ENCODE results near the gene MITF.

The MITF gene

DNA sequence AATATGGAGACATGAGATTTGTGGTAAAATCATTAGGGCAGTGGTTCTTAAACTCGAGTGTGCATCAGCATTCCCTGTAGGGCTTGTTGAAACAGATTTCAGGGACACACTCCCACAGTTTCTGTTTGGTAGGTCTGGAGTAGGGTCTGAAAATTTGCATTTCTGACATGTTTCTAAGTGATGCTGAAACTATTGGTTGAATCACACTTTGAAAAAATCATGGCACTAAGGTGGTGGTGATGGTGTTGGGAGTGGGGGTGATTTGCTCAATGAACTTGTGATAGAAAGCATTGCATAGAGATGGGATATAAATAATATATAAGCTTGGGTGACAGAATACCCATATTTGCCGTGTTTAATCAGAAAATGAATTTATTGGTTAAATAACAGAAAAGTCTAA, 11.3 kb downstream of the MITF start:
- DNase-seq (ENCODE audit: low read depth, low spot score): no peak
- H3K4me3 ChIP-seq (ENCODE audit: low read length): no peak overlapping the region

DNA sequence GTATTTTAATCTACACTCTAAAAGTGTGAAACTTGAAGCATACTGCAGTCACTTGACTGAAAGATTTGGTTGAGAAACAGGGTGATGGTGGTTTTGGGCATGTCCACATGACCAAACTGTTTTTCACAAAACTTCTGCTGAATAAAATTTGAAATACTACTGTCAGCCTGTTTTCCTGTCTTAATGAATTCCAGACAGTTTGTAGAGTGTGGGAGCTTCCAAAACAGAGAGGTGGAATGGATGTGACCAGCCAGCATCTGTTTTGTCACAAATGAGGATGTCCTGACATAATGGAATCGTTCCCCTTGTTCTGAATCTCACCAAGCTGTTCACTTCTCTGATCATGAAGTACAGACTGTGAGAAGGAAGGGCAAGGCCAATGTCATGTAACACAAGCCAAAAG, 11.8 kb downstream of the MITF start:
- no peak overlapping the region for H3K4me3 ChIP-seq (ENCODE audit: low read length)
- DNase-seq (ENCODE audit: low read depth, low spot score): no peak

DNA sequence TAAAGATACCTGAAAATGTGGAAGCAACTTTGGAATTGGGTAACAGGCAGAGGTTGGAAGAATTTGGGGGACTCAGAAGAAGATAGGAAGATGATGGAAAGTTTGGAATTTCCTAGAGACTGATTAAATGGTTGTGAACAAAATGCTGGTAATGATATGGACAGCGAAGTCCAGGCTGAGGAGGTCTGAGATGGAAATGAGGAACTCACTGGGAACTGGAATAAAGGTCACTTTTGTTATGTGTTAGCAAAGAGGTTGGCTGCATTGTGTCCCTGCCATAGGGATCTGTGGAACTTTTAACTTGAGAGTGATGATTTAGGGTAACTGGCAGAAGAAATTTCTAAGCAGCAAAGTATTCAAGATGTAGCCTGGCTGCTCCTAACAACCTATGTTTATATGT, 13.0 kb downstream of the MITF start:
- no peak for DNase-seq (ENCODE audit: low read depth, low spot score)
- H3K4me3 ChIP-seq (ENCODE audit: low read length): no peak overlapping the region

DNA sequence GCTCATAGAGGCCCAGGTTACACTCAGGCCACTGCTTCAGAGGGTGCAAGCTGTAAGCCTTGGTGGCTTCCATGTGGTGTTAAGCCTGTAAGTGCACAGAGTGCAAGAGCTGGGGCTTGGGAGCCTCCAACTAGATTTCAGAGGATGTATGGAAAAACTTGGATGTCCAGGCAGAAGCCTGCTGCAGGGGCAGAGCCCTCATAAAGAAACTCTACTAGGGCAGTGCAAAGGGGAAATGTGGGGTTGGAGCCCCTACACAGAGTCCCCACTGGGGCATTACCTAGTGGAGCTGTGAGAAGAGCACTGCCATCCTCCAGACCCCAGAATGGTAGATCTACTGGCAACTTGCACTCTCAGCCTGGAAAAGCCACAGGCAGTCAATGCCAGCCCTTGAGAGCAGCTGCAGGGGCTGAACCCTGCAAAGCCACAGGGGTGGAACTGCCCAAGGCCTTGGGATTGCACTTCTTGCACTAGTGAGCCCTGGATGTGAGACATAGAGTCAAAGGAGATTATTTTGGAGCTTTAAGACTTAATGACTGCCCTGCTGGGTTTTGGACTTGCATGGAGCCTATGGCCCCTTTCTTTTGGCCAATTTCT, 14.0 kb downstream of the MITF start:
- no peak overlapping the region for H3K4me3 ChIP-seq (ENCODE audit: low read length)
- DNase-seq (ENCODE audit: low read depth, low spot score): no peak

DNA sequence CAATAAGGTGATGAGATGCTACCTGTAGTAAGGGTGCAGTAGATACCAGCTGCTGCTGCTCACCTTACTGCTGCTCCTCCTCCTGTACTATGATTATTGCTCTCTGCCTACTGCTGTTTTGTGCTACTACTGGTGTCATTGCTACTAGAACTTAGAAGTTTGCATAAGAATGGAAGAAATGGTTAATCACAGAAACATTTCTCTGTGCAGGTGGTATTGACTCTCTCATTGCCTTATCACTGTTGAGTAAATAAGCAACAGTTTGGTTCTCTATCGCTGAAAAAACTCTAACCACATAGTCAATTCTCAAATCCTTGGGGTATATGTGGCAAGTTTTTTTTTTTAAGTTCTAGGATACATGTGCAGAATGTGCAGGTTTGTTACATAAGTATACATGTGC, 16.5 kb downstream of the MITF start:
- no peak overlapping the region for H3K4me3 ChIP-seq (ENCODE audit: low read length)
- DNase-seq (ENCODE audit: low read depth, low spot score): no peak

DNA sequence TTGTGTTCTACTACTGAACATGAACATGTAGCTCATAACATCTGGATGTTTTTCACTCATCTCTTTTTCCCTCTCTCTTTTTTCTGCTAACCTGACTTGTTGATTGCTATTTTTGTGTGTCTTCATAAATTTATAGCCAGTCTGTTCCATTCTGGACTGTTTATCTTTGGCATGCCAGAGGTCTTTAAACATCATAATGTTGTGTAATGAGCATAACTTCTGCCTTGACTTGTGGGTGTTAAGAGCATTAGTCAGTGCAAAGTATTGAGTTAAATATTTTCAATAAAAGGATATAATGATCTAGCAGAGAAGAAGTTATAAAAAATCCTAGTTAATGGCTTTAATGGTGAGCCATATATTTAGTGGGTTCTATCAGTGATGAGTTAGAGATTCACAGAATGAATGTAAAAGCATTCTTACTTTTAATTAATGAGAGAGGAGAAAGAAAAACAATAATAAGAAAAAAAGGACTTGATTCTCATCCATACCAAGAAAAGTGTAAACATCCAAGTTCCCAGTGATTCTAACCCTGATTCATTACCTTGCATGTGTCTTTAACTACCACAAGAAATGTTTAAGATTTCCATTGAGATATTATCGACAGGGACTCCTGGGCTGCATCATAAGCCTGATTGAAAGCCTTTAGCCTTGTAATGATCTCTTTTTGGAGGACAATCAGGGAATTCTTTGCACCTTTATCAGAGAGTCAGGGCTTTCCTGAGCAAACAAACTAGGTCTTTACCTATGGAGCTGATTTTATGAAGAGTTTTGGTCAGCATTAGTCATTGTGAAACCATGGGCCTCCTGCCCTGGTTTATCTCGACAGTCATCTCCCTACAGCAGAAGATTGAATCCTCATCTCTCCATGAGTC, 22.9 kb downstream of the MITF start:
- no peak for DNase-seq (ENCODE audit: low read depth, low spot score)
- no peak overlapping the region for H3K4me3 ChIP-seq (ENCODE audit: low read length)

DNA sequence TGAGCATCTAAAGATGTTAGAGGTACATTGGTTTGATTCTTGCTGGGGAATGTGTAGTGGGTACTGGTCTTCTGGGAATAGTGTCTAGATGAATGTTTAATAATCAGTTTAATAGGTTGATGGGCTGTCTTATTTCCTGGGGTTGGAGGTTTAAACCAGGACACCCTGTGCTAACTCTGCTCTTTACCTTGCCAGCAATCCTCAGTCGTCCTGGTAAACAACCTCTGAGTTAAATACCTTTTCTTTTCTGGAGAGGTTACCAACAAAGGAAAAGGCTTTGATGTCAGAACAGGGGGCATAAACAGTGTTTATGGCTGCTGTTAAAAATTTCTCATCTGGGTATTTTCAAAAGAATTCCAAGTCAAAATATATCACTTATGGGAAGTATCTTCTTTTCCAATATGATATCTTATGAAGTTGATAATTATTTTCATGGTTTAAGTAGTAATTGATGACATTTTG, 23.5 kb downstream of the MITF start:
- H3K4me3 ChIP-seq (ENCODE audit: low read length): no peak overlapping the region
- no peak for DNase-seq (ENCODE audit: low read depth, low spot score)

DNA sequence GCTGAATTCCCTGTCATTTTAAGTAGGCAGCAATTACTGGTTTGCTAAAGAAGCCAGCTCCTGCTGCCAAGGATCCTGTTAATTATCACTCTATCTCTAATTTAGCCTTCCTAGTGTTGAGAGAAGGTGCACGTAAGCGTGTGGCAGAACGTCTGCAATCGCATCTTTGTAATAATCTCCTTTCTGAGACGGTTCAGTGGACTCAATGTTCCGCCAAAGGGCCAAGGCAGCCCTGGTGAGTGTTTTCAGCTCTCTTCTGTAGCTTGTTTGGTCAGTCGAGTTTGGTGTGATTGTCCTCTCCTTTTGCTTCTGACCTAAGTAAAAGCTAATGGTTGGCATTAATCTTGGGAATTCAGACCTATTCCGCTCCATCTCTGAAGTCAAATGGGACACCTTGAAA, 24.2 kb downstream of the MITF start:
- DNase-seq (ENCODE audit: low read depth, low spot score): no peak
- no peak overlapping the region for H3K4me3 ChIP-seq (ENCODE audit: low read length)

DNA sequence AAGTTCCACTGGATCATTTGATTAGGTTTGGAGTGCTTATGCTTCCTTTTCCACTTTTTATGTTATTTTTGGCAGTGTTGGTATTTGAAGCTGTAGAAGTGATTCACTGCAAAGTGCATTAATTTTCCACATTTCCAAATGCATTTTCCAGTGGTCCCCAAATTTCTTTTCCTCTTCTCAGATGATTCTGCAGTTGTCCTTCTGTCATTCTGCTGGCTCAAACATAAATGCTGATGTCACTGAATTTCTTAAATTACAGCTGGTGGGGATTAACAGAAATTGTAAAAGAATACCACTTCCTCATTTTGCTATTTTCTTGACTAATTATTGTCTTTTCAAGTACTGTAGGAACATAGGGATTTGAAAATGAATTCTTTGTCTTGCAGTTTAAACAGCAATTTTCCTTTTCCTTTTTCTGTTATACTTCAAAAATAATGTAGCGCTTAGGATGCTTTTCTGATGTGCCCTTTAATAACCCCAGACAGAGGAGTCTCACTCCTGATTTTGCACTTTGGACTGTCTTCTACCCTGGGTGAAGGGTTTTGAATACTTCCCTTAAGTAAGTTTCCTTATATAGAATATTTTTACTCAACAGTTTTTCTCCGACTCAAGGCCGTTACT, 25.0 kb downstream of the MITF start:
- DNase-seq (ENCODE audit: low read depth, low spot score): no peak
- H3K4me3 ChIP-seq (ENCODE audit: low read length): no peak overlapping the region

DNA sequence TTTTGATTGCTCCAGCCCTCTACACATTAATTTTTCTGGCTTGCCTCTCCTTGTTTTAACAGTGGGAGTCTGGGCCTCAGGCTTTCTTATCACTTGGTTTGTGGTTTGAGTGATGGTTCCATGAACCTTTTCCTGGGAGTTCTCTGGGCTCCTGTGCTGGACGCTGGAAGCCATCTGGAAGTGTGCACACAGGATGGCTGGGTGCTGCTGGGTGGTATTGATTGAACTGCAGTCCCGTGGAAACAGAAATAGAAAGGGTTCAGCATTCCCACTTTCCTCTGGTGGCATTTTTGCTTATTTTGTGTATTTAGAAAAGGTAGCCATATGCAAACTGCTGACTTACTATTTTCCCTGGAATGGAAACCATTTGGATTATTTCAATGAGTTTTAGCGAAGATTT, 25.6 kb downstream of the MITF start:
- no peak overlapping the region for H3K4me3 ChIP-seq (ENCODE audit: low read length)
- DNase-seq (ENCODE audit: low read depth, low spot score): no peak

DNA sequence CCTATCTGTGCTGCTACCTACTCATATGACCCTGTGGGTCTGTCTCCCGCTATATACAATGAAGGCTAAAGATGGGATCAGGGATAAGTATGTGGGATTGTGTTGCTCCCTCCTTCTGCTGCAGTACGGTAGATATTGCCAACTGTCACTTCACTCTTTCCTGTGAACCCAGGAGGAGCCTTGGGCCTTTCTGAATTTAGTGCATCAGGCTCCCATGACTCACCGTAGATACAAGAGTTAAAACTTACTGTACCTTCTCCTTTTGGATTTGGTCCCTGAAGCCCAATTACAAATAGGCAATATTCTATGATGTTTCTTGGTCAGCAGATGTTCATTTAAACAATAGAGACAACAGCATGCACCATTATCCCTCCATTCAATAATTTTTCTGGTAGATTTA, 27.4 kb downstream of the MITF start:
- DNase-seq (ENCODE audit: low read depth, low spot score): no peak
- H3K4me3 ChIP-seq (ENCODE audit: low read length): no peak overlapping the region

DNA sequence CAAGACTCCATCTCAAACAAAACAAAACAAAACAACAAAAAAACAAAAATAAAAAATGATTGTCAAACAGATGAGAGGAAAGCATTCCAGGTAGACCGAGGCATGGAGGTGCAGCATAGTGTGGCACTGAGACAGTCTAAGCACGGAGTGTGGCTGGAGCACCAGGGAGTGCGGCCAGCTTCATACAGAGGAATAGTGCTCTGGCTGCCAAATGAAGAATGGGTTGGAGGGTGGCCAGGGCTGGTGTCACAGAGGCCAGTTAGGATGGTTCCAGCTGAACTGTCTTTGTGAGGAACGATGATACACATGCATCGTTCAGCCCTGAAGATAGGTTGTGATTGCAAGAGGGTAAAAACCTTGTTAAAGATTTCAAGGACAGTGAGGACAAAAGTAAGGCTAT, 28.3 kb downstream of the MITF start:
- DNase-seq (ENCODE audit: low read depth, low spot score): no peak
- no peak overlapping the region for H3K4me3 ChIP-seq (ENCODE audit: low read length)

DNA sequence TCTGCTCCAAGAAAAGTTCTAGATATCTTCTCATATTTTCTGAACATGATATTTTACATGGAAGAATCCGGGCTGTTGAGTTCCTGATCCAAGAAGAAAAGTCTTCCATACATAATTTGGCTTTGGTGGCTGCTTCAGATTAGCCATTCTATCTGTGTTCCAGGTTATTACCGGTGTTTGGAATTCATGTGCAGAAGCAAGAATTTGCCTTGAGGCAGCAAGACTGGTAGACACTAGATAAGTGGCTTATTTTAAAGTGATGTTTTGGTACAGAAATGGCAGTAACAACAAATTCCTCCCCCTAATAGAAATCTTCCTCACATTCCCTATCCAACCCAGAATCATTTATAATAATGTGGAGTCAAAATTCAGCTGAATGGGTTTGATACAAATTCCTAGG, 29.2 kb downstream of the MITF start:
- H3K4me3 ChIP-seq (ENCODE audit: low read length): no peak overlapping the region
- no peak for DNase-seq (ENCODE audit: low read depth, low spot score)

DNA sequence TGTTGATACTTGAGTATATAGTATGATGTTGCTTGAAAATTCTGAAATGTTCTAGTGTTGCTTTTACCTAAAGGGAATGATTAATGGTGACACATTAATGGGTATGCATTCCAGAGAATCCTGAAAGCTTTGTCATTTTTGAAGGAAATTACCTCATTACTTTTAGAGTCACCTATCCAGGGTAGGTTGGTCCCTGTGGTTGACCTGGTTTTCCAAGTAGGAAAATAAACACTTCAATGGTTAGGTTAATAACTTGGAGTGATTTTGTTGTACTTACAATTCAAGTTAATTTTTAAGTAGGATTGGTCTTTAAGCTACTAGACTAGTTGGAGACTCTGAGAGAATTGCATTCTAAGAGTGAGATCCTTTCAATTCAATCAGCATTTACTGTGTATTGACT, 31.0 kb downstream of the MITF start:
- no peak overlapping the region for H3K4me3 ChIP-seq (ENCODE audit: low read length)
- no peak for DNase-seq (ENCODE audit: low read depth, low spot score)

DNA sequence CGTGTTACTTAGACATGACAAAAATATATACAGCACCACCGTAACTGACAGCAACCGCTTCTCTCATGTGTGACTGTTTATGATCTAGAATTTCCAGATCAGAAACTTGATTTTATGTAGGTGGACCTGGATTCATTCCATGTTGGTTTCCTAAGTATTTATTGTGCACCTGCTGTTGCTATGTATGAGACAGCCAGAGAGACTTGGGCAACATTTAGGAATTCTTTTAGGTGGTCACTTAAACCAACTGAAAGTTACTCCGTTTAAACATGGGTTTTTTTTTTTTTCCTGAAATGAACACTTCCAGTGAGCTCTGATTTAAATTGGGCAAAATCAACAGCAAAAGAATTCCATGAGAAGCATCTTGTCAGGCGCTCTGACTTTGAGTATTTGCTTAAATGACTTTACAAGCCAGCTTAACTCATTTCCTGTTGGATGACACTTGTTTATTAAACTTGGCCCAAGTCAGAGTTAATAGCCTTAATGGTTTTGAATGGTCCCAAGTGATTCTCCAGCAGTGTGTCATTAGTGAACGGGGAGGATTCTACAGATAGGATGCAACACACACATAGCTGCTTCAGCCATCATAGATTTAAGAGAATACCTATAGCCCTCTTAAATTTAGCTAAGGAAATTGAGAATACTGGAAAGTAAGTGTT, 31.8 kb downstream of the MITF start:
- DNase-seq (ENCODE audit: low read depth, low spot score): no peak
- no peak overlapping the region for H3K4me3 ChIP-seq (ENCODE audit: low read length)

DNA sequence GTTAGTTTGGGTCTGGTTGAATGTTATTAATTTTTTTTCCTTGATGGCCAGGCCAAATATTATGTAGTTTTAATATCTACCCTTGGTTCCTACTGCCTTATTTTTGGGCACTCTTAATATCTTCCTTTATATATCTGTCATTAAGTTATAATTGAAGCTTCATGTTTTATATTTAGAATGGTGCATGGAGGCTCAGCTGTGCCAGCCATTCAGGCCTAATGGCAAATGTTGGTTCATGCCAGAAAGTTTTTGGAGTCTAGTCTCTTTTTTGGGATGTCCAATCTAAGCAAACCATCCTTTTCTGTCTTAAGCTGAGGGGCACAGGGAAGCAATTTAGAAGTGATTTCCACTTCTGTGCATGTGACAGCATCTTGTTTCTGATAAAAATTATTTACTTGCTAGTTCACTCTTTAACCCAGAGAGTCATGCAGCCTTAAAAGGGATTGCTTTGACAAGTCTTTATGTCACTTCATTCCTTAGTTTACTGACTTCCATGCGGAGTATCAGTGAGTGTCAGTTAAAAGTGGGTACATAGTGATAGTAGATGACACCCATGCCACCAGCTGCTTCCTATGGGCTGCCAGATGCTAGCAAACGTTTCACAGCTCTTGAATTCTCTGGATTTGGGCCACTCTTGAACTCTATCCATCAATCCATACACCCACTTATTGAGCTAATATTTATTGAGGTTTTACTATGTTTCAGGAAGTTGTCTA, 33.0 kb downstream of the MITF start:
- H3K4me3 ChIP-seq (ENCODE audit: low read length): no peak overlapping the region
- DNase-seq (ENCODE audit: low read depth, low spot score): no peak

DNA sequence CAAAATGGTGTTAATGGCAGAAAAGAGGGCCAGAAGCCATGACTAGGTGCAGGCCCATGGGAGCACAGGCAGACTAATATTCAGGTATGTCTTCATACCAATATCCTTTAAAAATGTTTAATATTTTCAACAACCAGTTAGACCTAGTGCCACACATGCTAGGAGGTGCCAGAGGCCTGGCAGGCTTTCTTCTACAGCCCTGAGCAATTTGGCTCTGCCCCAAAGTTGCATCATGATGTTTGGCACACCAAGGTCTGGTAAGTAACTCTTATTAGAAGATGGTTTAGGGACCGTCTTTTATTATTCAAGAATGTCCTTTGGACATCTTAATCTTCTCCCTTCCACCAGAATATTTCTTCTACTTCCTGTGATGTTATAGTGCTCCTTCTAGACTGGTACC, 34.8 kb downstream of the MITF start:
- no peak for DNase-seq (ENCODE audit: low read depth, low spot score)
- H3K4me3 ChIP-seq (ENCODE audit: low read length): no peak overlapping the region

DNA sequence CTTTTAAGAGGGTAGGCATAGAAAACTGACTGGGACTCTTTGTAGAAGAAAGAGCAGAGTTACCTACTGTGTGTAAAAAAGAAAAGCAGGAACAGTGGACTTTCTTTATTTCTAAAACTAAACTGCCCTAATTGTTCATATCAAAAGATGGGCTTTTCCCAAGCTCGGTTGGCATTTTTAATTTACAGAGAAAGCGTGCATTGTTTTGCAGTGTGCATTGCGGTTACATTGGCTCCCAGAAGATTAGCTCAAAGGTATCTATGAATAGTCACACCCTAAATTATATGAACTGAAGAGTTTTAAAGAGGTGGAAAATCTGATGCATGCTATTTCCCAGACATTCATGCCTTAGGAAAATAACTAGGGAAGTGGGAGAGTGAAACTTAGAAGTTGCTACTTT, 36.5 kb downstream of the MITF start:
- no peak overlapping the region for H3K4me3 ChIP-seq (ENCODE audit: low read length)
- no peak for DNase-seq (ENCODE audit: low read depth, low spot score)

DNA sequence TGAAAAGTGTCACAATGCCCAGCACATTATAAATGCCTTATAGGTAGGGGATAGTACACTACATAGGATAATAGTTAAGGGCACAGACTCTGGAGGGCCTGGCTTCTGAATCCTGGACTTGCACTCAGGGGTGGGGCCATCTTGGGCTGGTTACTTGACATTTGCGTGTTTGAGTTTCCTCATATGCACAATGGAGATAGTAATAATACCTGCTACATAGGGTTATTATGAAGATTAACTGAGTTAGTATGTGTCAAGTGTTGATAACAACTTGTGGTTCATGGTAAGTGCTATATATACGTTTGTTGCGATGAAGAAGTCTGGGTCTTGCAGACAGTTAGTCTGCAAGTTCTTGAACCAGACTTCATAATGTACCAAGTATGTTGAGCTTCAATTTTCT, 37.0 kb downstream of the MITF start:
- no peak overlapping the region for H3K4me3 ChIP-seq (ENCODE audit: low read length)
- DNase-seq (ENCODE audit: low read depth, low spot score): no peak
